NCI-H1092 (cell line): ENCODE data around the gene ERVK3-1.
"Not testable (repeated sequence)": the region's sequence is repeated elsewhere in the genome, so short reads cannot be mapped to it uniquely, and the experiment has no call there.

Experiments
- DNase-seq: peaks from one replicate; lab custom pipeline; 2025; lab: John Stamatoyannopoulos, UW

ERVK3-1 gene

GRCh38 chr19:58305065-58305931 is at the start of gene ERVK3-1:
Gene ERVK3-1, plus strand, starts transcription at chr19:58305377. Its CDS starts 6,792 bp downstream, at chr19:58312169.
- peak; percentile 89 for DNase-seq

GRCh38 chr19:58258259-58258658 is 46.9 kb upstream of the ERVK3-1 start:
- DNase-seq, result not testable (repeated sequence)

GRCh38 chr19:58261600-58261967 is 43.6 kb upstream of the ERVK3-1 start:
- no peak for DNase-seq

- DNase-seq, result no peak
Observed at GRCh38 chr19:58261968-58262921, 42.9 kb upstream of the ERVK3-1 start.

GRCh38 chr19:58262922-58263296 is 42.3 kb upstream of the ERVK3-1 start:
- DNase-seq, result no peak

GRCh38 chr19:58265100-58265499 is 40.1 kb upstream of the ERVK3-1 start:
- no peak for DNase-seq

GRCh38 chr19:58268344-58268743 is 36.8 kb upstream of the ERVK3-1 start:
- no peak for DNase-seq

- no peak for DNase-seq
Observed at GRCh38 chr19:58274771-58275201, 30.4 kb upstream of the ERVK3-1 start.

- no peak for DNase-seq
Observed at GRCh38 chr19:58275564-58275963, 29.6 kb upstream of the ERVK3-1 start.

GRCh38 chr19:58277197-58277596 is 28.0 kb upstream of the ERVK3-1 start:
- DNase-seq, result no peak

- DNase-seq, result no peak
Observed at GRCh38 chr19:58277748-58278540, 27.2 kb upstream of the ERVK3-1 start.

- DNase-seq, result peak; percentile 96
Observed at GRCh38 chr19:58278541-58279041, 26.6 kb upstream of the ERVK3-1 start, which contains the start of gene ZNF8. Gene ZNF8, plus strand, starts transcription at chr19:58278955. Its CDS starts 127 bp downstream, at chr19:58279082.

GRCh38 chr19:58279042-58279924 is 25.9 kb upstream of the ERVK3-1 start:
- DNase-seq, result peak; percentile 62

- no peak for DNase-seq
Observed at GRCh38 chr19:58279925-58280316, 25.3 kb upstream of the ERVK3-1 start.

- no peak for DNase-seq
Observed at GRCh38 chr19:58284199-58284598, 21.0 kb upstream of the ERVK3-1 start.

GRCh38 chr19:58291943-58292342 is 13.2 kb upstream of the ERVK3-1 start:
- no peak for DNase-seq

- no peak for DNase-seq
Observed at GRCh38 chr19:58294743-58295374, 10.3 kb upstream of the ERVK3-1 start.

GRCh38 chr19:58296104-58296503 is 9.1 kb upstream of the ERVK3-1 start:
- no peak for DNase-seq

- DNase-seq, result no peak
Observed at GRCh38 chr19:58300620-58301019, 4.6 kb upstream of the ERVK3-1 start.

- no peak for DNase-seq
Observed at GRCh38 chr19:58304255-58304654, 922 bp upstream of the ERVK3-1 start.
